H9 (cell line): Measurements from ENCODE around the gene ARL16. TPM values are rescaled to one million over a fixed set of nuclear protein-coding genes. Genes with fewer than 3 reads are reported as not detected.

ENCODE experiments used
- DNase-seq: peaks from one replicate; pipeline ENCODE4 v3.0.0-alpha.2; 2017
- H2AFZ ChIP-seq: one replicate; pipeline ENCODE4 v1.6.1; 2013; ENCODE audit warnings: mild to moderate bottlenecking, low read length, control low read depth, moderate library complexity
- H2AK5ac ChIP-seq: 2 replicates; pipeline ENCODE4 v1.6.1; 2013; ENCODE audit warnings: low read length, control low read depth, mixed read lengths; ENCODE audit not compliant: insufficient read length
- H2BK120ac ChIP-seq: one replicate; pipeline ENCODE4 v1.6.1; 2013; ENCODE audit warnings: low read depth, mild to moderate bottlenecking, low read length, control low read depth, inconsistent platforms; ENCODE audit not compliant: poor library complexity, severe bottlenecking
- H2BK12ac ChIP-seq: 2 replicates; pipeline ENCODE4 v1.6.1; 2013; ENCODE audit warnings: low read length, control low read depth, mixed read lengths, low read depth; ENCODE audit not compliant: insufficient read length
- H2BK15ac ChIP-seq: 2 replicates; pipeline ENCODE4 v1.6.1; 2013; ENCODE audit warnings: low read depth, low read length, control low read depth
- H2BK20ac ChIP-seq: one replicate; pipeline ENCODE4 v1.6.1; 2013; ENCODE audit warnings: low read depth, mild to moderate bottlenecking, low read length, control low read depth, inconsistent platforms; ENCODE audit not compliant: poor library complexity, severe bottlenecking
- H2BK5ac ChIP-seq: 2 replicates; pipeline ENCODE4 v1.6.1; 2013; ENCODE audit warnings: low read length, control low read depth, mixed read lengths; ENCODE audit not compliant: insufficient read length
- H3K14ac ChIP-seq: 2 replicates; pipeline ENCODE4 v1.6.1; 2013; ENCODE audit warnings: low read length, control low read depth; ENCODE audit not compliant: insufficient read depth
- H3K18ac ChIP-seq: 2 replicates; pipeline ENCODE4 v1.6.1; 2013; ENCODE audit warnings: low read depth, mild to moderate bottlenecking, mixed read lengths, low read length, control low read depth; ENCODE audit not compliant: insufficient read length
- H3K23ac ChIP-seq: 2 replicates; pipeline ENCODE4 v1.6.1; 2013; ENCODE audit warnings: low read length, control low read depth, mixed read lengths, low read depth; ENCODE audit not compliant: insufficient read length
- H3K23me2 ChIP-seq: 2 replicates; pipeline ENCODE4 v1.6.1; 2013; ENCODE audit warnings: low read depth, mild to moderate bottlenecking, mixed read lengths, low read length, control low read depth; ENCODE audit not compliant: insufficient read length, poor library complexity, severe bottlenecking
- H3K27ac ChIP-seq: 2 replicates; pipeline ENCODE4 v1.5.1; 2013; ENCODE audit warnings: low read length, control low read depth, mixed read lengths, low read depth; ENCODE audit not compliant: insufficient read length
- H3K27me3 ChIP-seq: 2 replicates; pipeline ENCODE4 v1.6.1; 2013; ENCODE audit warnings: low read length, control low read depth, inconsistent platforms; ENCODE audit not compliant: insufficient read depth
- H3K4ac ChIP-seq: 2 replicates; pipeline ENCODE4 v1.6.1; 2013; ENCODE audit warnings: low read depth, mild to moderate bottlenecking, control low read depth, inconsistent platforms, low read length, moderate library complexity
- H3K4me1 ChIP-seq: 2 replicates; pipeline ENCODE4 v1.6.1; 2013; ENCODE audit warnings: low read length, control low read depth, inconsistent platforms; ENCODE audit not compliant: insufficient read depth
- H3K4me2 ChIP-seq: 2 replicates; pipeline ENCODE4 v1.6.1; 2013; ENCODE audit warnings: low read length, control low read depth, mixed read lengths; ENCODE audit not compliant: insufficient read length, insufficient read depth
- H3K56ac ChIP-seq: 2 replicates; pipeline ENCODE4 v1.6.1; 2013; ENCODE audit warnings: low read depth, mild to moderate bottlenecking, mixed read lengths, low read length, control low read depth; ENCODE audit not compliant: insufficient read length
- H3K79me1 ChIP-seq: 2 replicates; pipeline ENCODE4 v1.6.1; 2013; ENCODE audit warnings: low read depth, mild to moderate bottlenecking, moderate library complexity, low read length, control low read depth, inconsistent platforms; ENCODE audit not compliant: insufficient read depth, poor library complexity, severe bottlenecking
- H3K79me2 ChIP-seq: 2 replicates; pipeline ENCODE4 v1.6.1; 2013; ENCODE audit warnings: low read length, control low read depth, inconsistent platforms; ENCODE audit not compliant: insufficient read depth
- H3K9ac ChIP-seq: 2 replicates; pipeline ENCODE4 v1.6.1; 2013; ENCODE audit warnings: low read length, control low read depth, mixed read lengths; ENCODE audit not compliant: insufficient read length; ENCODE audit errors: extremely low read depth
- H3K9me3 ChIP-seq: one replicate; pipeline ENCODE4 v1.6.1; 2013; ENCODE audit warnings: low read depth, low read length, inconsistent platforms; ENCODE audit not compliant: control insufficient read depth
- H3T11ph ChIP-seq: one replicate; pipeline ENCODE4 v1.6.1; 2013; ENCODE audit warnings: mild to moderate bottlenecking, low read length, control low read depth, inconsistent platforms
- H4K20me1 ChIP-seq: one replicate; pipeline ENCODE4 v1.6.1; 2013; ENCODE audit not compliant: control insufficient read depth, insufficient read length, insufficient read depth
- H4K5ac ChIP-seq: 2 replicates; pipeline ENCODE4 v1.6.1; 2013; ENCODE audit warnings: low read depth, mild to moderate bottlenecking, mixed read lengths, low read length, control low read depth; ENCODE audit not compliant: insufficient read length
- H4K8ac ChIP-seq: replicated peaks from 2 replicates; pipeline ENCODE4 v1.6.1; 2013; ENCODE audit warnings: low read length, control low read depth, mixed read lengths, low read depth; ENCODE audit not compliant: insufficient read length
- H4K91ac ChIP-seq: 2 replicates; pipeline ENCODE4 v1.6.1; 2013; ENCODE audit warnings: low read depth, mild to moderate bottlenecking, moderate library complexity, mixed read lengths, low read length, control low read depth; ENCODE audit not compliant: insufficient read length
- H3K27ac Mint-ChIP-seq, 3 experiments: 2 replicates in 2 of 3; 3 replicates in 1 of 3; pipeline ENCODE4 v1.8.0; 2020 to 2021; ENCODE audit warnings: mixed read lengths in 3 of 3, mild to moderate bottlenecking in 1 of 3, moderate library complexity in 1 of 3
- H3K27me3 Mint-ChIP-seq: 2 replicates; pipeline ENCODE4 v1.8.0; 2021; ENCODE audit warnings: low read depth, mild to moderate bottlenecking, moderate library complexity, mixed read lengths
- H3K36me3 Mint-ChIP-seq, 3 experiments: 2 replicates in 2 of 3; 3 replicates in 1 of 3; pipeline ENCODE4 v1.8.0; 2020 to 2021; ENCODE audit warnings: low read depth in 3 of 3, mixed read lengths in 3 of 3; ENCODE audit not compliant: insufficient read depth in 1 of 3
- H3K4me1 Mint-ChIP-seq, 2 experiments: 2 replicates each; pipeline ENCODE4 v1.8.0; 2020; ENCODE audit warnings: mixed read lengths in 2 of 2
- H3K4me3 Mint-ChIP-seq, 2 experiments: 2 replicates in 1 of 2; 3 replicates in 1 of 2; pipeline ENCODE4 v1.8.0; 2020 to 2021; ENCODE audit warnings: mild to moderate bottlenecking in 2 of 2, mixed read lengths in 2 of 2, moderate library complexity in 1 of 2
- H3K9me3 Mint-ChIP-seq, 2 experiments: 2 replicates in 1 of 2; 3 replicates in 1 of 2; pipeline ENCODE4 v1.8.0; 2020; ENCODE audit warnings: mild to moderate bottlenecking in 2 of 2, mixed read lengths in 2 of 2, moderate library complexity in 1 of 2
- WGBS: extraction: QIAGEN DNeasy Blood & Tissue Kit; methylation state at CpG from one replicate; pipeline ENCODE4 v1.1.7; 2013; ENCODE audit warnings: missing lambda C conversion rate, low lambda C conversion rate, mixed read lengths; ENCODE audit not compliant: insufficient read length; ENCODE audit errors: extremely low coverage; 5-methylcytosine and 5-hydroxymethylcytosine counted together
- total RNA-seq: library from RNA; stranded (reverse); gene quantifications from 2 replicates; pipeline ENCODE4 v1.2.1, GENCODE V29; 2021
- TF ChIP-seq, protein P1 (sequence below): fragments of 200-600 bp; sonication (generic); conservative IDR thresholded peaks from 3 replicates; pipeline ENCODE4 v1.8.0; 2021; ENCODE audit warnings: antibody characterized with exemption, mild to moderate bottlenecking

ARL16 gene
- total RNA-seq, 1 experiment from 2014 or later, result 58.6 TPM

DNA sequence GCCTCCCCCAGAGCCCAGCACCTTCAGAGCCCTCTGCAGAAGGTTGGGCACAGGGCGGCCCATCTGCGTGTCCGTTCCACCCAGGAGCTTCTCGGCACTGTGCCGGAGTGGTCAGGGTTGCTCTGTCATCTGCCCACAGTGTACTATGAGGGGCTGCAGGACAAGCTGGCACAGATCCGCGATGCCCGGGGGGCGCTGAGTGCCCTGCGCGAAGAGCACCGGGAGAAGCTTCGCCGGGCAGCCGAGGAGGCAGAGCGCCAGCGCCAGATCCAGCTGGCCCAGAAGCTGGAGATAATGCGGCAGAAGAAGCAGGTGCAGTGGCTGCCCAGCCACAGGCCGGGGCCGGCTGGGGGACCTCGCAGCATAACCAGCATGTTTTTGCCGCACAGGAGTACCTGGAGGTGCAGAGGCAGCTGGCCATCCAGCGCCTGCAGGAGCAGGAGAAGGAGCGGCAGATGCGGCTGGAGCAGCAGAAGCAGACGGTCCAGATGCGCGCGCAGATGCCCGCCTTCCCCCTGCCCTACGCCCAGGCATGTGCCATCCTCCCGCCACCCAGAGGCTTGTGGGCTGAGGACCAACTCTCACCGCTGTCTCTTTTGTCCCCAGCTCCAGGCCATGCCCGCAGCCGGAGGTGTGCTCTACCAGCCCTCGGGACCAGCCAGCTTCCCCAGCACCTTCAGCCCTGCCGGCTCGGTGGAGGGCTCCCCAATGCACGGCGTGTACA lies 12.8 kb upstream of the ARL16 start:
- Histone ChIP-seq H3K4ac (no peak overlapping the region), H3K27ac (no peak overlapping the region), H3K4me2 (no peak overlapping the region), H3K56ac (no peak overlapping the region), H4K91ac (no peak overlapping the region), H3K27me3 (no peaks in the 10 kb centered on the region), H2BK5ac (no peak overlapping the region), H3K9ac (no peak overlapping the region), H3K23me2 (no peaks in the 10 kb centered on the region), H3K79me2 (no peaks in the 10 kb centered on the region), H3T11ph (no peak overlapping the region), H2AK5ac (no peak overlapping the region), H2BK15ac (no peak overlapping the region), H4K8ac (no peak overlapping the region), H3K79me1 (no peaks in the 10 kb centered on the region), H4K20me1 (no peaks in the 10 kb centered on the region), H2BK12ac (no peak overlapping the region), H3K18ac (no peak overlapping the region), H3K9me3 (no peaks in the 10 kb centered on the region), H3K14ac (no peak overlapping the region), H2BK20ac (no peak overlapping the region), H2BK120ac (no peak overlapping the region), H2AFZ (no peak overlapping the region), H3K23ac (no peak overlapping the region), H4K5ac (no peak overlapping the region), H3K4me1 (no peaks in the 10 kb centered on the region)
- no CpG with 5 or more reads among the region's 40 CpGs for WGBS
- Mint-ChIP-seq H3K27me3 (no peaks in the 10 kb centered on the region), H3K27ac (no peak overlapping the region), H3K9me3 (no peaks in the 10 kb centered on the region), H3K4me1 (peaks cover 4% of the 10 kb centered on the region in 2 experiments; a peak in 3 of 4 replicates), H3K4me3 (0 out of 5 replicates have a peak overlapping the region, but pooled peaks of 1 of the 2 experiments have one; percentile 38), H3K36me3 (peaks cover 31 to 70% (median 57%) of the 10 kb centered on the region in 3 experiments; a peak in 6 of 7 replicates)
- TF ChIP-seq, protein P1, sequence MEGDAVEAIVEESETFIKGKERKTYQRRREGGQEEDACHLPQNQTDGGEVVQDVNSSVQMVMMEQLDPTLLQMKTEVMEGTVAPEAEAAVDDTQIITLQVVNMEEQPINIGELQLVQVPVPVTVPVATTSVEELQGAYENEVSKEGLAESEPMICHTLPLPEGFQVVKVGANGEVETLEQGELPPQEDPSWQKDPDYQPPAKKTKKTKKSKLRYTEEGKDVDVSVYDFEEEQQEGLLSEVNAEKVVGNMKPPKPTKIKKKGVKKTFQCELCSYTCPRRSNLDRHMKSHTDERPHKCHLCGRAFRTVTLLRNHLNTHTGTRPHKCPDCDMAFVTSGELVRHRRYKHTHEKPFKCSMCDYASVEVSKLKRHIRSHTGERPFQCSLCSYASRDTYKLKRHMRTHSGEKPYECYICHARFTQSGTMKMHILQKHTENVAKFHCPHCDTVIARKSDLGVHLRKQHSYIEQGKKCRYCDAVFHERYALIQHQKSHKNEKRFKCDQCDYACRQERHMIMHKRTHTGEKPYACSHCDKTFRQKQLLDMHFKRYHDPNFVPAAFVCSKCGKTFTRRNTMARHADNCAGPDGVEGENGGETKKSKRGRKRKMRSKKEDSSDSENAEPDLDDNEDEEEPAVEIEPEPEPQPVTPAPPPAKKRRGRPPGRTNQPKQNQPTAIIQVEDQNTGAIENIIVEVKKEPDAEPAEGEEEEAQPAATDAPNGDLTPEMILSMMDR, result no peak
- DNase-seq, result no peak
